ENCODE data around the gene GNA15.
"Not testable (repeated sequence)": the region's sequence is repeated elsewhere in the genome, so short reads cannot be mapped to it uniquely, and the experiment has no call there.

Gene GNA15

DNA sequence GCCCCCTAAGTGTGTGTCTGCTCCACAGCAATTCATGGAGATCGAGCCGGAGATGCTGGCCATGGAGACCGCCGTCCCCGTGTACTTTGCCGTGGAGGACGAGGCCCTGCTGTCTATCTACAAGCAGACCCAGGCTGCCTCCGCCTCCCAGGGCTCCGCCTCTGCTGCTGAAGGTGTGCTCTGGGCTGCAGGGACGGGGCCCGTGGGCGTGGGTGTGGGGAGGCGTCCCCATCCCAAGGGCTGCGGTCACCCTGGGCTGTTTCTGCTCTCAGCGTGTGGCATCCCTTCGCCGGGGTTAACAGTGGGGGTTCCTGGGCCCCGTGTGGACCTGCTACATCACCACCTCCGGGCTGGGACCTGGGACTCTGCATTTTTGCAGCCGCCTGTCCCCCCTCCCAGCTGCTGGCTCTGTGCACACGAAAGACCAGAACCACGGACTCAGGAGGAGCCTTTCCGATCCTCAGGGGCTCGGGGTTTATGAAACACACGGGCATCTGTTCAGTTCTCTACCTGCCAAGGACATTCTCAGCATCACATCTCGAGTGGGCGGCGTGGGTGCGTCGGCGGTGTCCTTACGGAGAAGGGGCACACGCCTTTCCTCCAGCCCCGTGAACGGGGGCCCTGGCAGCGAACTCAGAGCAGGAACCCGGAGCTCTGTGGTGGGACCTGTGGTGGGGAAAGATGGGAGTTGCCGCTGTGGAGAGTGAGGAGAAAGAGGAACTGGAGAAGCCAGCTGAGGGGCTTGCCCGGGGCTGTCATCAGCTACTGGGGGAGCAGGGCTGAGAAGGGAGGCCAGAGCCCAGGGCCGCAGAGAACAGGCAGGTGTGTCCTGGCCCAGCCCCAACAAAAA is 57.6 kb downstream of the GNA15 start:
- no peak for TF ChIP-seq Cebpa-rat (IDR thresholded peaks at IDR 0.05)
- no peaks in the 10 kb centered on the region for H3K27me3 ChIP-seq
- H3K36me3 ChIP-seq: peaks cover 87% of the 10 kb centered on the region
- 0 out of 2 replicates have a peak overlapping the region, but pooled peaks have one; percentile 24 for H3K9ac ChIP-seq
- H3K4me3 ChIP-seq: no peak overlapping the region
- H3K9me3 ChIP-seq: no peaks in the 10 kb centered on the region
- peaks cover 60% of the 10 kb centered on the region for H3K4me1 ChIP-seq
- peak overlapping the region; percentile 59 for H3K4me2 ChIP-seq
- peaks cover 94% of the 10 kb centered on the region for H4K20me1 ChIP-seq
- peak overlapping the region; percentile 63 for H3K27ac ChIP-seq

DNA sequence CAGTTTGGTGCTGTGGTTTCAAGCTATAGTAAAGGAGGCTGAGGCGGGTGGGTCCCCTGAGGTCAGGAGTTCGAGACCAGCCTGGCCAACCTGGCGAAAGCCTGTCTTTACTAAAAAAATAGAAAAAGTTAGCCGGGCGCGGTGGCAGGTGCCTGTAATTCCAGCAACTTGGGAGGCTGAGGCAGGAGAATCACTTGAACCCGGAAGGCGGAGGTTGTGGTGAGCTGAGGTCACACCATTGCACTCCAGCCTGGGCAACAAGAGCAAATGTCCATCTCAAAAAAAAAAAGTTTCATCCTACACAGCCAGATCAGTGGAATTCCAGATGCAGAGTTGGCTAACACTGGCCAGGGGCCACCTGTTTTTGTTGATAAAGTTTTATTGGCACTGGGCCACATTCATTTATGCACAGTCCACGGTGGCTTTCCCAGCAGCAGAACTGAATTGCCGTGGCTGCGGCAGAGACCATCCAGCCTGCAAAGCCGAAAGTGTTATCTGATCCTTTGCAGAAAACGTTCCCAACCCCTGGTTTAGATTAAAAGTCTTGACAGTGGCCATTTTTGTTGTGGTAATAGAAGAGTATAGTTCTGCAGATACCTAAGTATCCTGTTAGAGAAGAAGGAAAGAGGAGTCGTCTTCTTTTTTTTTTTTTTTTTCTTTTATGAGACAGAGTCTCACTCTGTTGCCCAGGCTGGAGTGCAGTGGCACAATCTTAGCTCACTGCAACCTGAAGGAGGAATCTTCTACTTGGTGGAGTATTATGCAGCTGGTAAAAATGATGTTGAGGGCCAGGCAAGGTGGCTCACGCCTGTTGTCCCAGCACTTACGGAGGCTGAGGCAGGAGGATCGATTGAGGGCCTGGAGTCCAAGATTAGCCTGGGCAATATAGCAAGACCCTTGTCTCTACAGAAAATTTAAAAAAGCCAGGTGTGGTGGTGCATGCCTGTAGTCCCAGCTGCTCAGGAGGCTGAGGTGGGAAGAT is 58.6 kb downstream of the GNA15 start:
- TF ChIP-seq Cebpa-rat (IDR thresholded peaks at IDR 0.05): no peak
- H4K20me1 ChIP-seq: peaks cover 94% of the 10 kb centered on the region
- H3K9me3 ChIP-seq: no peaks in the 10 kb centered on the region
- H3K4me3 ChIP-seq: no peak overlapping the region
- no peaks in the 10 kb centered on the region for H3K27me3 ChIP-seq
- H3K4me2 ChIP-seq: peak overlapping the region; percentile 59; the same call in 1 of the 2 replicates
- H3K27ac ChIP-seq: peak overlapping the region; percentile 63
- no peak overlapping the region for H3K9ac ChIP-seq
- peaks cover 51% of the 10 kb centered on the region for H3K4me1 ChIP-seq
- peaks cover 90% of the 10 kb centered on the region for H3K36me3 ChIP-seq

DNA sequence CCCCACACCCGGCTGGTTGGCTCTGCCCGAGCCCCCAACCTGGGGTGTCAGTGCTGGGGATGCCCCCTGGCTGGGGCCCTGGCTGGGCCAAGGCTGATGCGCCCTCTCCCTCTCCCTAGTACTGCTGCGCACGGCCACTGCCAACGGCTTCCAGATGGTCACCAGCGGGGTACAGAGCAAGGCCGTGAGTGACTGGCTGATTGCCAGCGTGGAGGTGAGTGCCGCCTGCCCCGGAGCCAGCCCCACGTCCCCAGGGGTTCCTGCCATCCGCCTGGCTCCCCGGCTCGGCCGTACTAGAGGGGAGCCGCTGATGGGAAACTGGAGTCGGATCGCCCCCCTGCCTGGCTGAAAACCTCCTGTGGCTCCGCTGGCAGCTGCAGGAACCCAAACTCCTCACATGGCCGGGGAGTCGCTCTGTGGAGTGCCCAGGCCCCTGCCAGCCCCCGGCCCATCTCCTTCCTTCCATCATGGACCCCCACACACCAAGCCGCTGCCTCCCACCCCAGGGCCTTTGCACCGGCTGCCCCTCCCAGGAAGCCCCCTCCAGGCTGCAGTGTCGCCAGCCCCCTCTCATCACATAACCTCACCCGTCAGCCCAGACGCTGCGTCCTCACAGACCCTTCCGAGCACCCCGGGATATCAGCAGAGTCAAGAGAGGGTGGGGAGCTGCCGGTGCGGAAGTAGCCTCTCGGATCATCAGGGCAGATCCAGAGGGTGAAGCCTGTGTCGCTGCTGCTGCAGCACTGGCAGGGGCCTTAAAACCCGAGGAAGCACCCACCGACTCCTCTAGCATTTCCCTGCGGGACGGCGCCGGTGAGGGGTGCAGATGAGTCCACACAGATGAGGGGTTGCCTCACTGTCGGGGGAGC is 60.5 kb downstream of the GNA15 start:
- Histone ChIP-seq H3K4me1 (peaks cover 32% of the 10 kb centered on the region), H3K4me2 (no peak overlapping the region), H3K36me3 (peaks cover 88% of the 10 kb centered on the region), H3K9me3 (no peaks in the 10 kb centered on the region), H3K4me3 (no peak overlapping the region), H3K27ac (no peak overlapping the region), H4K20me1 (peaks cover 75% of the 10 kb centered on the region), H3K27me3 (no peaks in the 10 kb centered on the region), H3K9ac (no peak overlapping the region)
- TF ChIP-seq Cebpa-rat (IDR thresholded peaks at IDR 0.05): no peak

DNA sequence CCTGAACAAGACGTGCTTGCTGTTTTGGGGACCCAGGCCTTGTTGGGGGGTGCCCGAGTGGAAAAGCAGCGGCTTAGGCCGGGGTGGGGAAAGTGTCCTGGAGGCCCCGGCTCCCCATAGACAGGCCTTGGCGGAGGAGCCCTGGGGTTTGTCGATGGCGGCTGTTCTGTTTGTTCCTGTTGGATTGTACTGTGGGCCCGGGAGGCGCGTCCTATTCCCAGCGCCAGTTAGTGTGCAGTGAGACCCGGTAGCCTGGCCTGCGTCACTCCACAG is 61.0 kb downstream of the GNA15 start:
- H3K36me3 ChIP-seq: peaks cover 88% of the 10 kb centered on the region
- H3K27ac ChIP-seq: no peak overlapping the region
- H3K27me3 ChIP-seq: no peaks in the 10 kb centered on the region
- H3K9me3 ChIP-seq: no peaks in the 10 kb centered on the region
- no peak overlapping the region for H3K9ac ChIP-seq
- H3K4me2 ChIP-seq: no peak overlapping the region
- H3K4me1 ChIP-seq: peaks cover 26% of the 10 kb centered on the region
- peaks cover 70% of the 10 kb centered on the region for H4K20me1 ChIP-seq
- no peak overlapping the region for H3K4me3 ChIP-seq
- TF ChIP-seq Cebpa-rat (IDR thresholded peaks at IDR 0.05): no peak

DNA sequence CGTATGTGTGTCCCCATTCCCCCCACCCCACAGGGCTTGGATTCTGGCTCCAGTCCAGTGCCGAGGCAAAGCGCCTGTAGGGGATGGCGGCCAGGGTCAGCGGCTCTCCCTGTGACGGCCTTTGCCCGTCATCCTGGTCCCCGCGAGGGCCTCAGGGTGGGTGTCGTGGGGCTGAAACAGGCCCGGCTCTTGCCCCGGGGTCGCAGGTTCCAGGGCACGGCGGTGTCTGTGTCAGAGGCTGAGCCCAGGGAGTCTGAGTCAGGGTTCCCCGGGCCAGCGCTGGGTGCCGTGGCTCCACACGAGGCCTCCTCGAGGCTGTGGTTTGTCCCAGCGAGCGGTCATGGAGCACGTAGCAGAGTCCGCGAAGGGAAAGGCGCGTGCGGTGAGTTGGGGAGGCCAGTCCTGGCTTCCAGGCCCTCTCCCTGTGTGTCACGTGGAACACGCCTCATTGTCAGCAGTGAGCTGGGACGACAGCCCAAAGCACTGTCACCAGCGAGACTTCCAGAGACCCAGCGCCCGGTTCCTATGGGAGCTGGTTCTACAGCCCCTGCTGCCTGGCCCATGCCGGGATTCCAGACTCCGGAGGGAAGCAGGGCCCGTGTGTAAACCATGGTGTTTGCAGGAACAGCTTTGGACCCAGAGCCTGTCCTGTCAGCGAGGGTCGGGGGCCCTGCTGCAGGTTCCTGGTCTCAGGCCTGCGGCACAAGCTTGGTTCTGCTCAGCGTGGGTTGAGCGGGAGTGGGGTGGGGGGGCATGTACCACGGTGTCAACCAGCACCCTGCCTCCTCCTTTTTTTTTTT is 63.3 kb downstream of the GNA15 start:
- H3K27me3 ChIP-seq: no peaks in the 10 kb centered on the region
- peaks cover 96% of the 10 kb centered on the region for H3K36me3 ChIP-seq
- peaks cover 5% of the 10 kb centered on the region for H3K4me1 ChIP-seq
- TF ChIP-seq Cebpa-rat (IDR thresholded peaks at IDR 0.05): no peak
- H3K9ac ChIP-seq: no peak overlapping the region
- no peak overlapping the region for H3K4me3 ChIP-seq
- H3K4me2 ChIP-seq: no peak overlapping the region
- H4K20me1 ChIP-seq: peaks cover 48% of the 10 kb centered on the region
- no peaks in the 10 kb centered on the region for H3K9me3 ChIP-seq
- no peak overlapping the region for H3K27ac ChIP-seq

DNA sequence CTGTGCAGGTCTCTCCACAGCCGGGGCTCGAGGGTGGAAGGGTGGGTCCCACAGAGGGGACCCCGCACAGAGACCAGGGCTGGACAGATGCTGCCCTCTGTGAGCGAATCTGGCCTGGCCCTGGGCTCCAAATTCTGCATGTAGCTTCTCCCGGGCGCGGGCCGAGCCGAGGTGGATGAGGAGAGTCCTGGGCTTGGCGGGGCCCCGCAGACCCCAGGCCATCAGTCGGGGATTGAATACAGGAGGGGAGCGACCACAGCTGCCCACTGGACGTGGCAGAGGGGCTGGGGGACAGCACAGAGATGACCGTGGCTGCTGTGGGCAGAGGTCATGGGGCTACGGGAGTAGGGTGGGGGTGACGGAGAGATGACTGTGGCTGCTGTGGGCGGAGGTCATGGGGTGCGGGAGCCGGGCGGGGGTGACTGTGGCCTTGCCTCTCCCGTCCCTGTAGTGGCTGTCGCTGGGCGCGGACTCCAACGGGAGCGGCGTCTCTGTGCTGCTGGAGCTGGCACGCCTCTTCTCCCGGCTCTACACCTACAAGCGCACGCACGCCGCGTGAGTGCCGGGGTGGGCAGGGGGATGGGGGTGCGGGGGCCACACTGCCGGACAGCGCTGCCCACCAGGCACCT is 65.4 kb downstream of the GNA15 start:
- TF ChIP-seq Cebpa-rat (IDR thresholded peaks at IDR 0.05): no peak
- no peak overlapping the region for H3K4me3 ChIP-seq
- H3K27me3 ChIP-seq: no peaks in the 10 kb centered on the region
- no peak overlapping the region for H3K9ac ChIP-seq
- no peak overlapping the region for H3K27ac ChIP-seq
- no peak overlapping the region for H3K4me2 ChIP-seq
- peaks cover 93% of the 10 kb centered on the region for H3K36me3 ChIP-seq
- no peaks in the 10 kb centered on the region for H3K9me3 ChIP-seq
- no peaks in the 10 kb centered on the region for H3K4me1 ChIP-seq
- peaks cover 28% of the 10 kb centered on the region for H4K20me1 ChIP-seq

DNA sequence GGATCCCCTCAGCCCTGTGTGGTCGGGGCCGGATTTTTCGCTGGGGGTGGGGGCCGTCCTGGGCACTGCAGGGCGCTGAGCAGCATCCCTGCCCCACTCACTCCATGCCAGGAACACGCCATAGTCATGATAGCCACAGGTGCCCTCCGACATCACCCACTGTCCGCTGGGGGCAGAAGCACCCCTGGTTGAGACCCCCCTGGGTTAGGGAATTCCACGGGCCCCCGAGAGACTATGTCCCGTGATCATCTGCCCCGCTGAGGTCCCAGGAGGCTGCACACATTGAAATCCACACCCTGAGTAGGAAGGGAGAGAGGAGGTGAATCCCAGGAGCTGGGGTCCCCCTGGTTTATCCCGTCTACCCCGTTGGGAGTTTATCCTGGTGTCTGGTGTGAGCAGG is 66.1 kb downstream of the GNA15 start:
- Histone ChIP-seq H3K27ac (no peak overlapping the region), H3K36me3 (peaks cover 93% of the 10 kb centered on the region), H4K20me1 (peaks cover 22% of the 10 kb centered on the region), H3K27me3 (no peaks in the 10 kb centered on the region), H3K4me2 (no peak overlapping the region), H3K9me3 (no peaks in the 10 kb centered on the region), H3K4me1 (no peaks in the 10 kb centered on the region), H3K9ac (no peak overlapping the region), H3K4me3 (no peak overlapping the region)
- TF ChIP-seq Cebpa-rat (IDR thresholded peaks at IDR 0.05): no peak

DNA sequence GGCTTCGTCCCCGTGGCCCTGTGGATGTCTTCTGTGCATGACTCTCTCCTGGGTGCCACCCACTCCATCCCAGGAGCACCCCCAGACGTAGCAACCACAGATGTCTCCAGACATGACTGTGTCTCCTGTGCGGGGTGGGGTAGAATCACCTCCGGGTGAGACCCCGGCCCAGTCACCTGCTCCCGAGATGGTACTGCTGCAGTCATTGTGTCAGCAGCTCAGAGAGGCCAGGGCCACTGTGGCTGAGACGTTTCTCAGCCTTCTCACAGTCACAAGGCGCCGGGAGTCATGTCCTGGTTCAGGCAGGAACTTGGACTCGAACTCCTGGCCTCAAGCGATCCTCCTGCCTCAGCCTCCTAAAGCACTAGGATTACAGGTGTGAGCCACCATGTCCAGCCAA is 66.5 kb downstream of the GNA15 start:
- Histone ChIP-seq H3K4me2 (no peak overlapping the region), H3K9me3 (no peaks in the 10 kb centered on the region), H3K9ac (no peak overlapping the region), H3K27ac (no peak overlapping the region), H3K27me3 (no peaks in the 10 kb centered on the region), H3K36me3 (peaks cover 93% of the 10 kb centered on the region), H3K4me1 (no peaks in the 10 kb centered on the region), H4K20me1 (peaks cover 22% of the 10 kb centered on the region), H3K4me3 (no peak overlapping the region)
- TF ChIP-seq Cebpa-rat (IDR thresholded peaks at IDR 0.05): no peak

DNA sequence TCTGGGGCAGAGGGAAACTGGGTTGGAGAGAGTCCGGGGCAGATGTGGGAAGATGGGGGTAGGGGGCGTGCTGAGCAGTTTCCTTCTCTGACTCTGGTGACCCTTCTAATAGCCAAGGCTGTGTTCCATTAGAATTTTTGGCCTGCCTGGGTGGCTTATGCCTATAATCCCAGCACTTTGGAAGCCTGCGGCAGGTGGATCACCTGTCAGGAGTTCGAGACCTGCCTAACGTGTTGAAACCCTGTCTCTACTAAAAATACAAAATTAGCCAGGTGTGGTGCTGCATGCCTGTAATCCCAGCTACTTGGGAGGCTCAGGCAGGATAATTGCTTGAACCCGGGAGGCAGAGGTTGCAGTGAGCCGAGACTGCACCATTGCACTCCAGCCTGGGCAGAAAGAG is 67.1 kb downstream of the GNA15 start:
- not testable (repeated sequence) for H3K9ac ChIP-seq, H3K4me2 ChIP-seq, H3K27ac ChIP-seq, H3K4me3 ChIP-seq, H3K4me1 ChIP-seq, H3K9me3 ChIP-seq, H3K27me3 ChIP-seq
- peaks cover 93% of the 10 kb centered on the region for H3K36me3 ChIP-seq
- H4K20me1 ChIP-seq: peaks cover 26% of the 10 kb centered on the region
